GM15510 (cell line): ENCODE measurements around the gene CRISP1.

ENCODE experiments used
- POLR2A ChIP-seq: IDR thresholded peaks from 3 replicates; pipeline ENCODE4 v1.6.1; 2011; ENCODE audit warnings: borderline replicate concordance; ENCODE audit not compliant: insufficient read length; ENCODE audit errors: extremely low read depth

CRISP1 gene

DNA sequence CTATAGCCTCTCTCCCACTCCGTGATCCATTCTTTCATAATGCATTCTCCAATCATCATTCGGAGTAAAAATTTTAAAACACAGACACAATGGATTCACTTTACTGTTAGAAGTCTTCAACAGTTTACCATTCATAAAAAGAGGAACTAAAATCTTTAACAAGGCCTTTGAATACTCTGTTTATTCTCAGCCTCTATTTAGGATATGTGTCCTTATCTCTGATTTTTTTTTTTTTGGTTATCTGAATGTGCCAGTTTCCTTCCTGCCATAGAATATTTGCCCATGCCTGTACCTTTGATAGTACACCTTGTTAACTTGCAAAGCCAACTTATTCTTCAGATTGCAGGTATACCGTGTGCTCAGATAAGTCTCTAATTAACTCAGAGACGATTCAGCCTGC lies 11.1 kb downstream of the CRISP1 start:
- no peak for TF ChIP-seq POLR2A

DNA sequence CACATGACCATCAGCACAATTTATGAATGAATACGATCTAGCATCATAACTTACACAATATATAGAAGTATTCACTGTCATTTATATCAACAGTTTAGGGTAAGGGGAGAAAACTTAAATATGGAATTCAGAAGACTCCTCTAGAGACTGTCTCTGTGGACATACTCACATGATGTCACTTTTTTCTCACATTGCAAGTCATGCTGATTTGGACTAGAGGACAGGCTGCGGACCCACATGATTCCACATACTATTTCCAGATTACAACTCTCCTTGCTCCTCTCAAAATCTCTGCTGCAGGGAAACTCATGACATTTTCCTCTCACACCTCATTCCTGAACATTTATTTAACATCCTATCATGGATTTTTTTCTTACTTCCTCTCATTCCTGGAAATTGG lies 13.4 kb downstream of the CRISP1 start:
- TF ChIP-seq POLR2A, result no peak

DNA sequence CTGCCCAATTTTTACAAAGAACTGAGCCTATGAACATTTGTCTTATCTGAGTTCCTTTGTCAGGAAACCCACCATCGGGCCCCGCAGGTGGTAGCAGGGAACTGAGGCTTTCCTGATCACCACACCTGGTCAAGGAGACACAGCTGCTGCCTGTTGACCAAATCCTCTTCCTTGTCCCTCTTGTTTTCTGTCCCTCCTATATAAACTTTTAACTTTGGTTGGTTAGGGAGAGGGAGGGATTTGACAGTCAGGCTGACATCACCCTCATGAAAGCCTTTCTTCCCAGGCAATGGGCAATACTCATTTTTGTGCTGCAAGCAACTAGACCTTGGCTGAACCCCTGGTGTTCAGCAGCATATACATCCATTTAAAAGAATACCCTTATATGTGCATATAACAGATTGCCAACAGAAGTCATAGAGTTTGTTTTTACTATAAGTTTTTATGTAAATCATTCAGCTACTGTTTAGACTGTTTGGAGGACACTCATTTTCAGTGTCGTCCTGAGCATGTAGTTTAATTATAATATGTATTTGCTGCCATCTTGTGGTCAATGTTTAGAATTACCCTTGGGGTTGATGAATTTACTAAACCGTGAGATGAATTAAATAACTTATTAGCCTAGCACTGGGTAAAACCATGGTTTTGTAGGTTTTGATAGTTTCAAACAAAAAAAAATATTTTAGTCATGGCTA lies 17.0 kb downstream of the CRISP1 start:
- no peak for TF ChIP-seq POLR2A

DNA sequence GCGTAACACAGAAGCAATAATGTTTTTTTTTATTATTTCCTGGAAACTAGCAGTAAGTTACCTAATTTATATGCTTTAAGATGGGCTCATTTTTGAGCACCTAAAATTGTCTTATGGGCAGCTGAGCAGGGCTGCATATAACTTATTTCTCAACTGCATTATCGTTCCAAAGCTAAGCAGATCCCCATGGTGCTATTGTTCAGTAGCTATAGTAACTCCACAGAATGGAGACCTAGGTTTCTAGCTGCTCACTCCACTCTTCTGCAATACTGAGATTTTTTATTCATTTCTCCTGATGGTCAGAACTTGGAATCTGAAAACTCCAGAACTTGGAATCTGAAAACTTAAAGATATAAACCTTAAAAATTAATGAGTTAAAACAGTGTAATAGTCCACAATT lies 18.7 kb downstream of the CRISP1 start:
- TF ChIP-seq POLR2A, result no peak

DNA sequence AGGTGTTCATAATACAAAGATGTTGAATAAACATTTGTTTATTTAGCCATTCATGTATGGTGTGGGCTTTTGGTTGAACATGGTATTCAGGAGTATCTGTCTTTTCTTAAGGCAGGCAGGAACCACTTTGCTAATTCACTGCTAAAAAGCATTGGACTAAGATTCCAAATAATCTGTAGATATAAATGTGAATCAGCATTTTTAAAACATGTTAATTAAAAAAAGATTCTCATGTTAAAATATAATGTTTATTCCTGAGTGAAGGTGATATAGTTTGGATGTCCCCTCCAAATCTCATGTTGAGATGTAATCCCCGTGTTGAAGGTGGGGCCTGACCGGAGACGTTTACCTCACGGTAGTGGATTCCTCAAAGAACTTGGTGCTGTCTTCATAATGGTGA lies 19.3 kb downstream of the CRISP1 start:
- TF ChIP-seq POLR2A, result no peak

DNA sequence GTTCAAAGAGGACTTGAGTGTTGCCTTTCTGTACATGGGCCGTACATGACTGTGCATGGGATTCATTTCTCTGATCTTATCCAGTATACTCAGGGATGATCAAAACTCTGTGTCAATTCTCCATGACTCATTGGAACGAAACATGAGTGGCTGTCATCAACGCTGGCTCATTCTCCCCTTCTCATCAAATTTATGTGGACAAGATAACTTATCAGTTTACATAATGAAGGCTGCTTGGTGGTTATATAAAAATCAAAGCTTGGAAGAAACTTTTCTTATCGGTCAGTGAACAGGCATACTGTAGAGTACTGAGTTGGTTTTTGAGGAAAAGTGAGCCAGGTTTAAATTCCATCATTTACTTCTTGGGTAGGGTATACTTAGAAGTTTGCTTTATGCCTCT lies 24.9 kb downstream of the CRISP1 start:
- TF ChIP-seq POLR2A, result no peak

- TF ChIP-seq POLR2A, result no peak
Observed at GRCh38 chr6:49839957-49840356, 26.4 kb downstream of the CRISP1 start.

DNA sequence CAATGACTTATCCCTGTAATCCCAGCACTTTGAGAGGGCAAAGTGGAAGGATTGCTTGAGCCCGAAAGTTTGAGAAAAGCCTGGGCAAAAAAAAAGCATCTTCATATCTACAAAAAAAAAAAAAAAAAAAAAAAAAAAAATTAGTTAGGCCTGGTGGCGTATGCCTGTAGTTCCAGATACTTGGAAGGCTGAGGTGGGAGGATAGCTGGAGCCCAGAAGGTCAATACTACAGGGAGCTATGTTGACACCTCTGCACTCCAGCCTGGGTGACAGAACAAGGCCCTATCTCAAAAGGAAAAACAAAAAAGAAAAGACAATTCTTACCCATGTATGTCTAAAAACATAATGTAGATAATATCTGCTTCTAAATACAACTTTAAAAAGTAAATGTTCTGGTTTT lies 27.2 kb downstream of the CRISP1 start:
- TF ChIP-seq POLR2A, result no peak

- no peak for TF ChIP-seq POLR2A
Observed at GRCh38 chr6:49835140-49835539, 31.2 kb downstream of the CRISP1 start.

DNA sequence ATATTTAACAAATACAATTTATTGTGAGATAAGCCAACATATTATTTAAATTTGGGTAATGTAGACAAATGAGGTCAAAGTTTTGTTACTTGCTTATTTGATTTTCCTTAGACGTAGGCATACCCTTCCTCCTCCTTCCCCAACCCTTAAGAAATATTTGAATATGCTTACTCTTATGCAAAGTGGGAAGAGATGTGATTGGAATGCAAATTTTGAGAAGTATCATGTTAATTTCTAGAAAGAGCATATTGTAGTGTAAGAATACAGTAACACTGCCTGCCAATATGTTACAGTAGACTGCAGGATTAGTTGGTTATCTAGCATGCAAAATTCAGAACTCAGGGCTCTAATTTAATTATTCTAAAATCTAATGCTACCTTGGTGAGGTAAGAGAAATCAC lies 32.9 kb downstream of the CRISP1 start:
- no peak for TF ChIP-seq POLR2A

GRCh38 chr6:49826743-49827406 lies 39.5 kb downstream of the CRISP1 start:
- no peak for TF ChIP-seq POLR2A

DNA sequence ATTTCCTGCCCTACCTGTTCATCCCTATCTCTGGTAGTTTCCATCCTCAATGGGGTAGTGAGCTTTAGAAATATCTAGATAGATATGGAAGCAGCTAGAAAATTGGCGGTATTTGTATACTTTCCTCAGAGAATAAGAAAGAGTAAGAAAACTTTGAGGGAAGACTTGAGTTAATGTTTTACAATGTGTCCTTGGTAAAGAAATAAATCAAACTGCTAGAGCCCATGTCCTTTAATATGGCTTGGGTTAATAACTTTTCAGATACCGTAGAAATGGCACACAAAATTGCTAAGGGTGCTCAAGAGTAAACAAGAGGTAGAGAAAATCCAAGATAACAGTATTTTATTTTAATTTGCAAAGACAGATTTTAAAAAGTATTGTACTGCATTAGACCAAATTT lies 51.2 kb downstream of the CRISP1 start:
- TF ChIP-seq POLR2A, result no peak

- TF ChIP-seq POLR2A, result no peak
Observed at GRCh38 chr6:49813248-49813647, 53.1 kb downstream of the CRISP1 start.

DNA sequence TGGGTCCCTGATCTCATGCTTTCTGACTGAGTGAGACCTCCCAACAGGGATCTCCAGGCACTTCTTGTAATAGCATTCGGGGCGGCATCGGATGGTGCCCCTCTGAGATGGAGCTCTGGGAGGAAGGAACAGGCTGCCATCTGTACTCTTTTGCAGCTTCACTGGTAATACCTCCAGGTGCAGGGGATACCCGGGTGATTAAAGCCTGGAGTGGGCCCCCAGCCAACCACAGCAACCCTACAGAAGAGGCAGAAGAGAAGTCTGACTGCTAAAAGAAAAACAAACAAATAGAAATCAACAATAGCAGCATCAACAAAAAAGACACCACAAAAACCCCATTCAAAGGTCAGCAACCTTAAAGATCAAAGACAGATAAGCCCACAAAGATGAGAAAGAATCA lies 60.2 kb downstream of the CRISP1 start:
- TF ChIP-seq POLR2A, result no peak

GRCh38 chr6:49805246-49805645 lies 61.1 kb downstream of the CRISP1 start:
- no peak for TF ChIP-seq POLR2A

DNA sequence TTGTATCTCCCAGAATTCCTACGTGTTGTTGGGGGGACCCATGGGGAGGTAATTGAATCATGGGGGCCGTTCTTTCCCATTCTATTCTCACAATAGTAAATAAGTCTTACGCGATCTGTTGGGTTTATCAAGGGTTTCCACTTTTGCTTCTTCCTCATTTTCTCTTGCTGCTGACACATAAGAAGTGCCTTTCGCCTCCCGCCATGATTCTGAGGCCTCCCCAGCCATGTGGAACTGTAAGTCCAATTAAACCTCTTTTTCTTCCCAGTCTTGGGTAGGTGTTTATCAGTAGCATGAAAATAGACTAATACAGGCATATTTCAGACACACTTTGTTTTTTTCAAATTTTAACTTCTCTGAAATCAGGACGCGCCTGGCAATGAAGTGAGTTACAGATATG lies 64.8 kb downstream of the CRISP1 start:
- no peak for TF ChIP-seq POLR2A
